GM12875 (cell line): ENCODE results near the gene TMCC3.

Experiments
- H3K4me3 ChIP-seq: one replicate; pipeline ENCODE4 v1.5.1; 2011; ENCODE audit warnings: low read depth, low read length, control low read depth
- TF ChIP-seq, protein P1 (sequence below): IDR thresholded peaks from 2 replicates; pipeline ENCODE4 v1.5.1; 2011; ENCODE audit warnings: low read depth, mild to moderate bottlenecking, control low read depth, inconsistent platforms, low read length, moderate library complexity, borderline replicate concordance; ENCODE audit not compliant: insufficient read depth

Gene TMCC3

GRCh38 chr12:94673496-94673895, 23.1 kb upstream of the TMCC3 start:
- TF ChIP-seq, protein P1, sequence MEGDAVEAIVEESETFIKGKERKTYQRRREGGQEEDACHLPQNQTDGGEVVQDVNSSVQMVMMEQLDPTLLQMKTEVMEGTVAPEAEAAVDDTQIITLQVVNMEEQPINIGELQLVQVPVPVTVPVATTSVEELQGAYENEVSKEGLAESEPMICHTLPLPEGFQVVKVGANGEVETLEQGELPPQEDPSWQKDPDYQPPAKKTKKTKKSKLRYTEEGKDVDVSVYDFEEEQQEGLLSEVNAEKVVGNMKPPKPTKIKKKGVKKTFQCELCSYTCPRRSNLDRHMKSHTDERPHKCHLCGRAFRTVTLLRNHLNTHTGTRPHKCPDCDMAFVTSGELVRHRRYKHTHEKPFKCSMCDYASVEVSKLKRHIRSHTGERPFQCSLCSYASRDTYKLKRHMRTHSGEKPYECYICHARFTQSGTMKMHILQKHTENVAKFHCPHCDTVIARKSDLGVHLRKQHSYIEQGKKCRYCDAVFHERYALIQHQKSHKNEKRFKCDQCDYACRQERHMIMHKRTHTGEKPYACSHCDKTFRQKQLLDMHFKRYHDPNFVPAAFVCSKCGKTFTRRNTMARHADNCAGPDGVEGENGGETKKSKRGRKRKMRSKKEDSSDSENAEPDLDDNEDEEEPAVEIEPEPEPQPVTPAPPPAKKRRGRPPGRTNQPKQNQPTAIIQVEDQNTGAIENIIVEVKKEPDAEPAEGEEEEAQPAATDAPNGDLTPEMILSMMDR, result no peak
- H3K4me3 ChIP-seq, result no peak overlapping the region

- TF ChIP-seq, protein P1, result no peak
- no peak overlapping the region for H3K4me3 ChIP-seq
Observed at GRCh38 chr12:94671917-94672316, 21.6 kb upstream of the TMCC3 start.

DNA sequence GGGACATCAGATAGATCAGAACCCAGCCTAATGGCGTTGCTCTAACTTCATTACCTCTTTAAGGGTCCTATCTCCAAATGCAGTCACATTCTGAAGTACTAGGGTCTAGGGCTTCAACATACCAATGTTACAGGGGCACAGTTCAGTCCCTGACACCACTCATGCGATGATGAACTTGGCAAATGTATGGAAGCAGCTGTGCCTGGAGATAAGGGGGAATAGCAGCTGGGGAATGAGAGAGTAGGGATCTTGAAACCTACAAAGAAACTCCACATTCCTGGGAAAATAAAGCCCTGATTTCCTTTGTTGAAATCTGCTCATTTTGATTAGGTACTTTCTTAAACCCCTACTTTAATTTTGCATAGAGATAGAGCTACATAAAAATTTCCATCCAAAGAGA, 20.5 kb upstream of the TMCC3 start:
- H3K4me3 ChIP-seq, result no peak overlapping the region
- TF ChIP-seq, protein P1, result no peak

- TF ChIP-seq, protein P1, result no peak
Observed at GRCh38 chr12:94670075-94670474, 19.7 kb upstream of the TMCC3 start.

GRCh38 chr12:94667031-94667540, 16.7 kb upstream of the TMCC3 start:
- TF ChIP-seq, protein P1, result no peak
- H3K4me3 ChIP-seq, result no peak overlapping the region

More at GRCh38 chr12:94670075-94670474, 19.7 kb upstream of the TMCC3 start:
- H3K4me3 ChIP-seq, result no peak overlapping the region

DNA sequence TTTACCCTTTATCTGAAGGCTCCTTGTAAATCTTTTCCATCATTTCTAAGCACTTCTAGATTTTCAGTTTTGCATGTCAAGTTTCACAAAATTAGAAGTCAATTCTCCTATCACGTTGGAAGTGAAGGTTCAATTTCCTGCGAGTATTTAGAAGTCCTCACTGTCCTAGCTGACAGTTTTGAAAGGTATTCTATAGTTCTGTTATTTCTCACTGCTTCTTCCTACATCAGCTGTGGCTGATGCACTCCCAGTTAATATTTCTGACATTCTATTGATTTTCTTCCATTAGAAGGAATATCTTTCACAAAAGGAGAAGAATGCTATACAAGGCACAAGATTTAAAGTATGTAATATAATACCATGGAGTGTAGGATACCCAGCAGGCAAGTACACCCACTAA, 15.8 kb upstream of the TMCC3 start:
- no peak overlapping the region for H3K4me3 ChIP-seq
- TF ChIP-seq, protein P1, result no peak

DNA sequence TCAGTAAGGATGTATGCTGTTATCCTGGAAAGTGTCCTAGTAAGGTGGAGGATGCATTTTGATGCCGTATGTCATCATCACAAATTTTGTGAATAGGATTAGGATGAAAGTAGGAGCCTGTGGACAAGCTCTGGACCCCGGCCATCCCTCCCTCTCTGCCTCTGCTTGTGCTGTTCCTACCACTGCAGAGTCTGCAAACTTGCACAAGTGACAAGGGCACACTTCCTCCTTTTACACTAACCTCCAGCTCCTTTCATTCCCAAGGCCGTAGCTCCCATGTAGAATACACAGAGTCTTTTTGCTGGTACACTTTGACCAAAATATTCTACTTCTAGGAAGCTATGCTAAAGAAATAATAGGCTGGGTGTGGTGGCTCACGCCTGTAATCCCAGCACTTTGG, 13.3 kb upstream of the TMCC3 start:
- TF ChIP-seq, protein P1, result no peak

More for the DNA sequence above, 13.3 kb upstream of the TMCC3 start:
- no peak overlapping the region for H3K4me3 ChIP-seq
